NCI-H748 (cell line): Measurements from ENCODE around the gene GDF7.

Source experiments
- DNase-seq: peaks from one replicate; lab custom pipeline; 2025; ENCODE audit not compliant: unreplicated experiment; lab: John Stamatoyannopoulos, UW

Gene GDF7

DNA sequence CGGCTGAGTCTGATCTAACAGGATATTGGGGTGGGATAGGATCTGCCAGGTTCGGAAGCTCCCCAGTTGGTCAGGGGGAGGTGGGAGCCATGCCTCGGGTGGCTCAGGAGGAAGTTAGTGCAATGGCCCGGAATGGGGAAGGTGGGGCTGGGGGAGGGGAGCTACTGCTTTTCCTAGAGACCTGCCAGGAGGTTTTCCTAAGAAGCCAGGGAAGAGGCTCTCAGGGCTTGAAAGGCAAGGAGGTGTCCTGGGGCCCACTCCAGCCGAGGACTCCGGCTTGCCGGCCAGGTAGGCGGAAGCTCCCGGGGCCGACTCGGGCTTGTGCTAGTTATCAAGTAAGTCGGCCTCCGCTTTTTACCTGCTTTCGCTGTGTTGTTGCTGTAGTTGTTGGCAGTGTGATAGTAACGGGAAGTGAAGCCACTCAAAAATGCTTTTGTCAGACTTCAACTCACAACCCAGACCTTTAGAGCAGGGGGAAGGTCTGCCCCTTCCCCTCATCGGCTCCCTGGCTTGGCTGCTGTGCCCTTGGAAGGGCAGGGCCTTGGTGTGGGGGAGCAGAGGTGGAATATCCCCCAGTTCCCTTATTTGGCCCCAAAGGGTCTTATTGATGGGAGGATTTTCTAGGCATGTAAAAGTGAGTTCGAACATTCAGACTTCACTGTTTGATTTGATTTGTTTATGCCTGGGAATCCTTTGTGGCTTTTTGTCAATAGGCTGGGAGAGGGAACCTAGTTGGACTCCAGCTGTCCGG is 5.4 kb downstream of the GDF7 start:
- DNase-seq: no peak

DNA sequence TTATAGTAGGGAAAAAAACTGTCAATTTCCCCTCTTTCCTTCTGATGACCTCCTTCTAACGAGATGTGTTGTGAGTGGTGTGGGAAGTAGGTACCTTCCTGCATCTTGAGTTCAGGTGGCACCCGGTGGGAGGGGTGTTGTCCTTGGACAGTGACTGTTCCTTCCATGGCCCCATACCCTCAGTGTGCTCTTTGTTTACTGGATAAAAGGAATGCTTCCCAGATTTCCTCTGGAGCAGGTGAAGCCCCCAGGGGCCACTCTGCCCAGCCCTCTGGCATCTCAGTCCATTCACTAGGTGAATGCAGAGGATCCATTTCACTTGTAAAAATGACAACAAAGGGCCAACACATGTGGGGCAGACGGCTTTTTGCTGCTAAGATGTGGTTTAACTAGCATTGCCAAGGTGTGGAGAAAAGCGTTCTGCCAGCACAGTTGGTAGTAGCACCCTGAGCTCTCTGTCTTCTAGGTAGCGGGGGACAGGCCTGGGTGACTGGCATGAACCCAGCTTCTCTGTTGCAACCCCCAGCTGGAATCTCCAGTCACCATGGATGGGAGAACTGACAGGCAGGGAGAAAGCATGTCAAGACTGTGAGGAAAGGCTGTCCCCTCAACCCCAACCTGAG is 6.9 kb downstream of the GDF7 start:
- no peak for DNase-seq

DNA sequence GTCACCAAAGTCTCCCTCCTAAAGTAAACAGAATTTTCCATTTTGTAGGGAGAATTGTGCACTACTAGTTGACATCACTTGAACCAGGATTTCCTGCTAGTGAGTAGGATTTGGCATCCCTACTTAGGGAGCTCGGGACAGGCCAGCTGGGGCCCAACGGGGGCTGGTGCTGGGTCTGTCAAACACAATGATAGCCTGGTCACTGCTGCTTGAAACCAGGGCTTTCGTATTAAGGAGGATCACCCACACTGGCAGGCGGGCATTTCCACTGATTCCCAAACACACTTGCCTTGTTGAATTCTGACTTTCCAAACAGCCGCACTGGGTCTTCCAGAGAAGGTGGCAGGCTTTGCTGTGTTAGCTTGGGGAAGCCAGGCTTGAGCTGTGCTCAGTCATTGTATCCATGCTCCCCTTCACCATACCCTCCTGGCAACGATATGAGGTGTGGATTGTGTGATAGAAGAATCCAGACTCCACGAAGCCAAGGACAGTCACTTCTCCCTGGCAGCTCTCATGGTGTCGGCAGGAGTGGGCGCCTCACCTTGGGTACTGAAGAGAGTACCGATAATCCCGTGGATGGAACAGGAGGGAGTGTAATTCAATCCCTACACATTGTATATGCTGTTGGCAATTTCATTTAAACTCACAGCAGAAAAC is 7.5 kb downstream of the GDF7 start:
- DNase-seq: no peak

DNA sequence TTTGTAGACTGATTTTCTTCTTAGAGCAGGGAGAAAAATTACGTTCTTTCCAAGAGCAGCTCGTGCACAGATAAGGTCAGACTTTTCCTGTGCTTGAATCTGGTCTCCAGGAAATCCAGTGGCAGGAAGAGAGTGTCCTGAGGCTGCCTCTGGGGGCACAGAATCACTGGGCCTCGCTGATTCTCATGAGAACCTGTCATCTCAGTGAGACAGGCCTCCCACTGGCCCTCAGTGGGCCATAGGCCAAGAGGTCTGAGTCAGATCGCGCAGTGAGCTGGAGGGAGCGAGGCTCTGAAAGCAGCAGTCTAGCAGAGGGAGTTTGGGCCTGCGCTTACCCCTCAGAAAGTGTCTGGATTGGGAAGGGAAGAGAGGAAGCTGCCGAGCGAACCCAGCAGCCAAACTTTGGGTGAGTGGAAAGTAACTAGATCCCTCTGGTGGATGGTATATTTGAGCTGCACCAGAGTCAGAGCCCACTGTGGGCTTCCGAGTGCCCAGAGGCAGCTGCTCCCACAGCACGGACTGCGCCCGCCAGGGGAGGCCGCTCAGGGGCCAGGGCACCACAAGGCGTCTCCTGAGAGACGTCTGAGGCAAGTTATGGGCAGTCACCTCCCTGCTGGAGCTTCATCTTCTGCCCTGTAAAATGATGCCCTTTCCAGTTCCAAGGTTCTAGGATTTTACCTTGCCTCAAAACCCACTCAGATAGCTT is 8.2 kb downstream of the GDF7 start:
- DNase-seq: no peak

DNA sequence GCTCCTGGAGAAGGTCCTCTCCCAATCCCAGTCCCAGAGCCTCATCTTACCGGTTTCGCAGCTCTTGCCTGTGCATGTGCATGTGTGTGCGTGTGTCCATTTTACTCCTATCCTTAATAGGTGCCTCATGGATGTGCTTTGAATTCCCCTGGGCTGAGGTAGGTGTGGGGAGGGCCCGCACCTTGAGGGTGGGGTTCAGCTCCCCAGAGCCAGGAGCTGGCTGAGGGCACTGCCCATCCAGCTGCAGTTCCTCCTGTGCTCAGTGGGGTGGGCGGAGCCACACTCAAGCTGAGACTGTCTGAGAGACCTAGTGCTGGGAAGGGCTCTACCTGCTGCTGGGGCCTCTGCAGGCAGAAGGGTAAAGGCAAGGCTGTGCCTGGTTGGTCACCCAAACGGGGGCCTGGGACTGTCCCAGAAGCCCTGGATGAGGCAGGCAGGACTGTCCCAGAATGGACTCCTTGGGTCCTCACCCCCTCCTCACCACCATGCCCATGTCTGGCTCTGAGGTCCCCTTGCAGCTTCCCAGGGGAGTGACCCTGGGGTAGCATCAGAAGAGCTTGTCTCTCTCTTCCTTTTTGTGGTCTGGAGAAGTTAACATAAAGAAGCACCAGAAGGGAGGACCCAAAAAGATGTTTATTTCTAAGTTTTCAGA is 8.9 kb downstream of the GDF7 start:
- no peak for DNase-seq

DNA sequence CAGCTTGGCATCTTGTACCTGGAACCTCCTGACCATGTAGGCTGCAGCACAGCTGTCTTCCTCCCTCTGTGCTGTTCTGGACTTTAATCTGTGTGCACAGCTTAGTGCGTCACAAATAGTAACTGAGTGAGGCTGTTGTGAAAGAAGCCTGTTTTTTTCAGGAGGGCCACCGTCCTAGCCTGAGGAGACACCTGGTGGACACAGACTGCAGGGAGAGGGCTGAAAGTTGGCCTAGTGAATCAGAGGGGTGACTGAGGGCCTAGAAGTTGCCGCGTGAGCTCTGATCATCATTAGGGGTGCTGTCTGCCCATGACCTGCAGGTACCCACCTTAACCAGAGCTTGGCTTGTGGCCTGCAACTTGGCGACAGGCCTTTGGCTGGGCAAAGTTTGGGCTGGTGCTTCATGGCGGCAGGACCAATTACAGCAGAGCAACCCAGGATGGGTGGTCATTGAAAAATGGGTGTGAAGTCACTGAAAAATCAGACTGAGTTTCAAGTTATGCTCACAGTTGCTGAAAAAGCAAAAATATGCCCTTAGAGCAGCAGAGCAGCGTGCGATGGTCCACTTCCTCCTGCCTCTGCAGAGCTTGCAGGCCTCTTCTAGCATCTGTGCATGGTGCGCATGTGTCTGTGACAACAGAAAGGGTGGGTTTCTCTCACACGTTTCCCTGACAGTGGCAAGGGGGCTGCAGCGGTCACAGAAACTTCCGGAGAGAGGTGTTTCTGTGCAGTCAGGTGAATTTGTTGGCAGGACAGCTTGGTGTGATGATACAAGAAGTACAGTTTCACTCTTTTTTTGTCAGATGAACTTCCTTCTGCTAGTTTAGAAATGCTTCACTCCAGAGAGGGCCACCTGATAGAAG is 9.6 kb downstream of the GDF7 start:
- DNase-seq: no peak

DNA sequence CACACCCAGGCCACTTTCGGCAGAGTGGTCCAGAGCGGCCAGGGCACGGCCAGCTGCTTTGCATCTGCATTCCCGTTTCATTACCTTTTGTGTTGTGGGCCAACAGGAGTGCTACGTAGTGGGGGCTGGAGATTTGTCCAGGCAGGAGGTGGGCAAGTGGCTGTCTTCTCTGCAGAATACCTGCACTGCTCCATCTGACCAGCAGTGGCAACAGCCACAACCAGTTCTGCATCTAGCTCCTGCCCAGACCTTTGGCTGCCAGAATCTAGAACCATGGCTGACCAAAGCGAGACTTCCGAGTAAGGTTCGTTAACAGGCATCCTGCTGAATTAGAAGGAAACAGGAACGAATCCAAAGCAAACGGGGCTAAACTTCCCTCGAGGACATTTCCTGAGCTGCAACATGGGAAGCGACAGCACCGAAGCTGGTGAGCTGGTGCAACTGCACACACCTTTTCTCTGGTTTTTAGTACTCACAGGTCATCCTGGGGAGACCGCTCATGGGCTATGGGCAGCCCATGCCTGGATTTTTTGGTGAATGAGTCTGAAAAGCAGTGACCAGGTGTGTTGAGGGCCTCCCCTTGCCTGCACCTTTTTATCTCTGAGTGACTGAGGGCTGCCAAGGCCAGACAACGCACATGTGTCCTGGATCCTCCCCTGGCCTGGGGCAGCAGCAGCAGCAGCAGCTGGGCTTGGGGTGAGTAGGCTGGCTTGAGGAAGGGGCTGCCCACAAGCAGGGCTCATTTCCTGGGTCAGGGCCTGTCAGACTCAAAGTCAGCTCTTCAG is 10.5 kb downstream of the GDF7 start:
- DNase-seq: no peak

DNA sequence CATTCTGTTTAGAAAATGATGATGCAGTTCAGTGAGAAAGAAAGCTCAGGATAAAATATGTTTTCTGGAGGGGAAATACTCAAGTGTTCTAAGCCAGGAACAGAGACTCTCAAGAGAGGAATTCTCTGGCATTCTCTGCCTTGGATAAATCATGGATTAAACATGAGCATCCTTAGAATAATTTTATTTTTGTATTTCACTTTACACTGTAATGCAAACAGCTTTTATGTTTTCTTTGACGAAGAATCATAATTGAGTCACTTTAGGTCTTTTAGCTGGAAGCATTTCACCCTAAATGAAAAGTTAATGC is 11.1 kb downstream of the GDF7 start:
- DNase-seq: no peak

DNA sequence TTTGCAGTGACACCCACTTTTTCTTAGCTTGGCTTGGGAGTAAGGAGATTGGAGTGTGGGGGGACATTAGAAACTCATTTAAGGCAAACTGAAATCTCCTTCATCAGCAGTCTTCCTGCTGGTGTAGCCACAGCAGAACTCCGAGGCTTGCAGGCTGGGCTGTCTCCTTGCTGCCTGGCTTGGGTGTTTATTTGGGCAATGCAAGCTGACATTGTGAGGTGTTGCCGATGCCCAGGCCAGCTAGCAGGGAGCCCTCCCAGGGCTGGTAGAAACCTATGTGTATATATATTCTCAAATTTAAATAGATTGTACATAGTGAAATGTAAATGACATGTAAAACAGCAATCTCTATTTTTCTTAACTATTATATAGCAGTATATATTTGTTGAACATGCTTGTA is 11.8 kb downstream of the GDF7 start:
- DNase-seq: no peak

DNA sequence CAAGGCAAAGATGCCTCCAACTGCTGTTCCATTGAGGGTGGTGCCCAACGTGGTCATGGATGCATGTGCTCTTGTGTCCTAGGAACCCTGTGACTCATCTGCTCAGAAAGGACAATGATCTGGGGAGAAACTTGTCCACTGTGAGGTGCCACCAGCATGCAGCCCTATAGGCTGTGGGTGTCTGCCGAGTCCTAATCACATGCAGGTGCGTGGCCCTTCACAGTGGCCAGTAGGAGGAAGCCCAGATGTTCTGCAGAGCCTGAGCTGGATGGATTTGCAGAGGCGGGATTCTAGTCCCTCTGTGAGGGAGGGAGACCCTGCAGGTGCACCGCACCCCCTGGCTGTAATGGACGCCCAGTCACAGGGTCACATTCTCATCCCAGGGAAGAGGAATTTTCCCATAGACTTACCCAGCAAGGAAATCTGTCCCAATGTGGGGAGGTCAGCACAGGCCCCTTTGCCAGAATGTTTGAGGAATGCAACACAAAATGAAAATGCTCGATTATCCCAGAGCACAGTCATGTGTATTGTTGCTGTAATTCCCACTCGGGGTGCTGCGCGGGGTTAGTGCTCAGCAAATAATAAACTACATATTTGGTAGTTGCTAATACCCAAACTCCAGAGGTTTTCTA is 13.9 kb downstream of the GDF7 start:
- DNase-seq: no peak

DNA sequence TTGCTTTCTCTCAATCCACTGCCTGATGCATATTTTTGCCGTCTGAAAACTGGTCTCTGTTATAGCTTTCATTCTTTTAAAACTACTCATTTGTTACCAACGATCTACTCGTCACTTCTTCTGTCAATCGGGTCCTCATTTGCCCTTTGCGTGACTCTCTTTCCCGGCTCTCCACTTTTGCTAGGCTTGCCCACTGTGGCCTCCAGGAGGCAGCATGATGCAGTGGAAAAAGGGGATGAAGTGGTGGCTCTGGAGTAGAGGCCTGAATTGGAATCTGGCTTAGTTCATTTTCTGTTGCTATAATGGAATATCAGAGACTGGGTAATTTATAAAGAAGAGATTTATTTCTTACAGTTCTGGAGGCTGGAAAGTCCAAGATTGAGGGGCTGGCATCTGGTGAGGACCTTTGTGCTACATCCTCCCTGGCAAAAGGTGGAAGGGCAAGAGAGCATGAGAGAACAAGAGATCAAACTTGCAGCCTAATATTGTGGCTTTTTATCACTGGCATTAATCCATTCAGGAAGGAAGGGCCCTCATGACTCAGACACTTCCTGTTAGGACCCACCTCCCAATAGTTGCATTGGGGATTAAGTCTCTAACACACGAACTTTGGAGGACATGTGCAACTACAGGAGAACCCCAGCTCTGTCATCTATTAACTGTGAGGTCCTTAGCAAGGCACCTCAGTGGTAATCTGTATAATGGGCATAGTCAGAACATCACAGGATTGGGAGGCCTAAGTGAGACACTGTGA is 15.4 kb downstream of the GDF7 start:
- no peak for DNase-seq

DNA sequence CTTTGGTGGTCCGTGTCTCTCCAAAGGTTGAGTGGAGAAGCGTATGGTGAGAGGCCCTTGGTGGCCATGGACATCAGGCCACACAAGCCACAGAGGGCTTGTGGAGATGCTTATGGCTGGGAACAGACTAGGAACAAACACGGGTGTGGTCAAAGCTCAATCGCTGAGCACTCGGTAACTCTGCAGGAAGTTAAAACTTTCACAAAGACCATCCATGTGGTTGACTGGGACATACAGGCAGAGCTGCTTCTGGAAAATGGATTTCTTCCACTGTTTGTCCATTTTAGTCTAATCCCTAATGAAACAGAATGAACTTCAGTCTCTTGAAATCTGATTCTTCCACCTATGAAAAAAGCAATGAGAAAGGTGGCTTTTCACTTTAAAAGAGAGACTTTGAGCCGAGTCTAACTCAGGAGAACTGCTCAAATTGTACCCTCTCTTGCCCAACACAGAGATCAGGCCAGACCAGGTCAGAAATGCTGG is 17.7 kb downstream of the GDF7 start:
- DNase-seq: no peak

DNA sequence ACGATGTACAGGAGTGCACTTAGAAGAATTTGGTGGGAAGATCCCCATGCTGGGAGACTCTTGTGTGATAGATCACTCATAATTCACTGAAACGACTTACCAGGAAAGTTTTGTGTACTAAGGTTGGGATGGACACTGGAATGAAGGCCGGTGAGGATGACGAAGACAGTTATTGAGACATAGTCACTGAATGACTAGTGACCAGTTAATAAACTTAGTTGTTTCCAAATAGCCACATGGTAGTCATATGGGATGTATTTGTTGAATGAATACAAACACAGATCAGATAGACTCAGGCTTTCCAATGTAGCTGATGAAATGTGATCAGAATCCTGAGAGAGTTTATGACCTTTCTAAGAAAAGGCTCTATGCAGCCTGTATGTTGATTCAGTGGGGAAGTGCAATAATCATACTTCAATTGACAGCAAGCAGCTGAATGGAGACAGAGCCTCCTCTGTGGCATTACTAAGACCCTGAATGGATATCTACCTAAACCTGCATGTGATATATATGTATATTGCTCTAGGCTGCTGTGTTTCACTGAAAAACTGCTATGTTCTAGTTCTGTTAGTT is 20.4 kb downstream of the GDF7 start:
- DNase-seq: no peak

DNA sequence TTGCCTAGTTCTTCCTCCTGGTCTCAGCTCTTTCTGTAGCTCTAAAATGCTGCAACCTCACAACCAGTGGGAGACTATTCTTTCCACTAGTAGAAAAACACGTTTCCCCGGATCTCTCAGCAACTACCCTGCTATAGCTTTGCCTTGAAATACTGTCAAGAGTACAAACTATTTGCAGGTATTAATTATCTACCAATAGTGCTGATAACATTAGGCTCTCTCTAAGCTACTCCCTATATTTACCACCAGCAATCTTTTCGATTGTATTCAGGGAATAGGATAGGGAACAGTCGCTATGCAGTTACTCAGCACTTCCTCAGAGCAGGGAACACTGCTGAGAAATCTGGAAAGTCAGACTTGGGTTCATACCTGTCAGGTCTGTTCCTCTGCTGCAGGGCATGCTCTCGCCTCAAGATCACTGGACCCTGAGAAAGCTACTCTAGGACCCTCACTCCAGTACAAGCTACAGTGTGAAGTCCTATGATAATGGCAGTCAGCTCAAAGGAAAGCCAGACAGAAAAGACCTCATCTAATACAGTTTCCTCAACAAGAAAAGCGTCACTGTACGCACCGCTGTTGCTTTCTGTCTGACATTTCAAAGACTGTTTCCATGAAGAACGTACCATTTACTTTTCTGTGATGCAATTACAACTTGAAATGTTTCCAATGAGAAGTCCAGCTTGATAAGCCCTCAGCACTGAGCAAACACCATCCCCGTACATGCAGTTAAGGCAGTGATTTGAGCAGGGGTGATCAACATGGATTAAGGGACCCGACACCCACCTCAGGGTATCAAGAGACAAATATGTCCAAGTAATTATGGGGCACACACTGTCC is 22.7 kb downstream of the GDF7 start:
- no peak for DNase-seq

DNA sequence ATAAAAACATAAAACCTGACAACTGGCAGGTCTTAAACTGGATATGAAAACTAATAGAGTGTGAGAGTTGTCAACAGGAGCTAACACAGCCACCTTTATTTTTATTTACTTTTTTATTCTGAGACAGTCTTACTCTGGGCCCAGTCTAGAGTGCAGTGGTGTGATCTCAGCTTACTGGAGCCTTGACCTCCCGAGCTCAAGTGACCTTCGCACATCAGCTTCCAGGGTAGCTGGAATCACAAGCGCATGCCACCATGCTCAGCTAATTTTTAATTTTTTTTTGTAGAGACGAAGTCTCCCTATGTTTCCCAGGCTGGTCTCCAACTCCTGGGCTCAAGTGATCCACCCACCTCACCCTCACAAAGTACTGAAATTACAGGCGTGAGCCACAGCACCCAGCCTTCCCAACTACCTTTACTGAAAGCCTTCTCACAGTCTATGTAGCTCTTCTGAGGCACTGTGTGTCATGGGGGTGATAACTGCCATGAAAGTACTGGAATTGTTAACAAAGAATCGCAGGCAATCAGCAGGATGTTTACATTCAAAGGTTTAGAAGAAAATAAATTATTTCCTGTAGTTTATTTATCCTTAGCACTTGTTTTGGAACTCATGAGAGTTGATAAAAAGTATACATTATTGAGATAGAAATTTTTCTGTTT is 24.3 kb downstream of the GDF7 start:
- no peak for DNase-seq

DNA sequence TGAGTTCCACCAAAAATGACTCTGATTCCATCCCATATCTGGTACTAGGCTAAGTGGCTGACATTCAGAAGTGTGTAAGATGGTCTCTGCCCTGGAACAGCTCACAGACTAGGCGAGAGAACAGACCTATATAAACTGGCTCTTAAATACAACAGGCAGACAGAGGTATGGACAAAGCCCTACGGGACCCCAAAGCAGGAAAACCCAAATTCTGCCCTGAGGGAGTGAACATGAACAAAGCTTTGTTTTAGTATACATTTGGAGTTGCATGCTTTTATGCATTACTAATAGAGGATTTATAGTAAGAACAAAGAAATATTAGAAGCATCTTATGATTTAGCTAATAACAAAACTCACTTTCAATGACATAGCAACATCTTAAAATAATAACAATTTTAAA is 25.1 kb downstream of the GDF7 start:
- no peak for DNase-seq

DNA sequence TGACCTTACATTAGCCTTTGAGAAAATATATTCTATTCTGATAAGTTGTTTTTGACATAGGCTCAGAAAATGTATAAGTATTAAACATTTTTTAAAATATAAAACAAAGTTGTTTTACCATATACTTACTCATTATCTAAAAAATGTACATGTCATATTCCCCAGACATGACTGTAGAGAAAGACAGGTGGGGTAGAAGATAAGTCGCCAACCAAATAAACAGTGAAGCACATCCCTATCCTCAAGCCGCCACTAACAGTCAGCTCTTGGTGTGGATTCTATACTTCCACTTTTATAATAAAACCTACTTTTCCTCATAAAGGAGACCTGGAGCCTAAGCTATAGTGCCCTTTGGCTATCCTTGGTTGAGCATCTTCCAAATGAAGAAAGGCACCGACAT is 26.4 kb downstream of the GDF7 start:
- DNase-seq: no peak
